GM12872 (cell line): ENCODE measurements around the gene NSUN2.

Source experiments
- CTCF ChIP-seq: IDR thresholded peaks from 3 replicates; pipeline ENCODE4 v1.5.1; 2011; ENCODE audit warnings: low read depth, mild to moderate bottlenecking, low read length, moderate library complexity; ENCODE audit not compliant: insufficient read depth

The NSUN2 gene

GRCh38 chr5:6633469-6634245, 813 bp upstream of the NSUN2 start:
- 0 out of 3 replicates have a peak, but pooled peaks have one; percentile 9 for TF ChIP-seq CTCF

- 0 out of 3 replicates have a peak, but pooled peaks have one; percentile 13 for TF ChIP-seq CTCF
Measured at GRCh38 chr5:6632324-6632887, 438 bp downstream of the NSUN2 start.

GRCh38 chr5:6631441-6631840, 1.4 kb downstream of the NSUN2 start:
- TF ChIP-seq CTCF, result no peak

- no peak for TF ChIP-seq CTCF
Measured at GRCh38 chr5:6626508-6626907, 6.3 kb downstream of the NSUN2 start.

- no peak for TF ChIP-seq CTCF
Measured at GRCh38 chr5:6623941-6624340, 8.9 kb downstream of the NSUN2 start.

- no peak for TF ChIP-seq CTCF
Measured at GRCh38 chr5:6623228-6623627, 9.6 kb downstream of the NSUN2 start.

- TF ChIP-seq CTCF, result no peak
Measured at GRCh38 chr5:6616632-6617031, 16.2 kb downstream of the NSUN2 start.
